GM18858 (cell line): ENCODE measurements around the gene GNB5.

ENCODE experiments used
- ATAC-seq: cut with Tn5 transposase; IDR thresholded peaks from one replicate; pipeline ENCODE4 v1.9.1; 2021; ENCODE audit not compliant: unreplicated experiment

GNB5 gene

DNA sequence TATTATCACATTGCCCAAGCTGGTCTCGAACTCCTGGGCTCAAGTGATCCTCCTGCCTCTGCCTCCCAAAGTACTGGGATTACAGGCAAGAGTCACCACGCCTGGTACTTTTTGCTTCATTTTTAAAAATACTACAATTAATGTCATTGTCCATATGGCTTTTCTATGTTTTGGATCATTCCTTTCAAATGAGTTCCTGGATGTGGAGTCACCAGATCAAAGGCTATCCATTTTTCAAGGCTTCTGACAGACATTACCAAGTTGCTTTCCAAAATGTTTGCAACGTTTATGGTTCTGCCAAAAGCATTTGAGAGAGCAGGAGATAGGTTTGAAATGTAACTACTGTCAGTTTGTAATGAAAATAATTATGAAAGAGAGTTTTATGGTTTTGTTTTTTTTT lies 44.4 kb downstream of the GNB5 start:
- no peak for ATAC-seq

DNA sequence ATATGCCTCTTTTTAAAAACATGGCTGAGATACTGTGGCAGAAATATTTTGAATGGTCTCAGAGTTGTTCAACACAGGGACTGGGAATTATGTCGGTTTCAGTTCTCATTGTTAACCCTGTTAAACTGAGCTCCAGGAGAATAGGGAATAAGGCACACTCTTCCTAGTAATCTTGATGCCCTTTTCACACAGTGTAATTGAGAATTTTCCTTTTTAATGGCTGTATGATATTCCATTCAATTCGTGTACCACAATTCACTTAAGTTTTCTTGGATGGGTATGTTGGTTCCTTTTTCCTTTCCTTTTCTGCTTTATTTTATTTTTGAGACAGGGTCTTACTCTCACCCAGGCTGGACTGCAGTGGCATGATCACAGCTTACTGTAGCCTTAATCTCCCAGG lies 44.9 kb downstream of the GNB5 start:
- no peak for ATAC-seq

GRCh38 chr15:52144656-52145178 lies 46.5 kb downstream of the GNB5 start:
- no peak for ATAC-seq

- no peak for ATAC-seq
Measured at GRCh38 chr15:52143873-52144272, 47.3 kb downstream of the GNB5 start.

GRCh38 chr15:52140646-52141045 lies 50.5 kb downstream of the GNB5 start:
- no peak for ATAC-seq

DNA sequence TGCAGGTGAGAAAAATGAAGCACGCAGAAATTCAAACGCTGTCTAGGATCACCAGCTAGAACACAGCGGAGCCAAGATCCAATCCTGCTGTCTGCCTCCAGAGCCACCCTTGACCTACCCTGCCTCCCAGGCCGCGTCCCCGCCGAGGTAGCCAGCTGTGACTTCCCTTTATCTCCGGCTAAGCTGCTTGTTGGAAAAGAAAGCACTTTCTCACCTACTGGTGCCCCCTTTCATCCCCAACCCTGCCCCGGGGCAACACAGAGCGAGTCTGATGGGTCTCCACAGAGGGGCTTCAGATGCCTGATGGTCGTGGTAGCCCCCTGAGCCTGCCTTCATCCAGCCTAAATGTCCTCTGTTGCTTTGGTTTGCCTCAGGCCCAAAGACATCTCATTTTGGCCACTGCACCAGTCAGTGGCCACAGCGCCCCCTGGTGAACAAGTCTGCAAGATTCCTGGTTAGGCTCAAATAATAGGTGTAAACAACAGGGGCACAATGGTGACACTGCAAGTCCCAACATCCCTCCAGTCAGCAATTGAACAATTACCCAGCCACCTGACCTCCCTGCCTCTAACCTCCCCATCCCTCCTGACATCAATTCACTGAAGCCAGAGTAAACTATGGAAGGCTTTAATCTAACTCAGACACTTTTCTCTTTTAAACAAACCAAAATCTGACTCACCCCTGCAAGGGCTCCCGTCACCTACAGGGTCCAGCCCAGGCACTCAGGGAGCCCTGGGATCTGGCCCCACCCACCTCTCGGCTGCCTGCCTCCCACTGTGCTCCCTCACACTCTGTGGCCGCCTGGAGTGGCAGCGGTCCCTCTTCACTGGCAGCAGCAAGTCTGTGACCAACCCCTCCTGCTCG lies 51.4 kb downstream of the GNB5 start:
- ATAC-seq: no peak

DNA sequence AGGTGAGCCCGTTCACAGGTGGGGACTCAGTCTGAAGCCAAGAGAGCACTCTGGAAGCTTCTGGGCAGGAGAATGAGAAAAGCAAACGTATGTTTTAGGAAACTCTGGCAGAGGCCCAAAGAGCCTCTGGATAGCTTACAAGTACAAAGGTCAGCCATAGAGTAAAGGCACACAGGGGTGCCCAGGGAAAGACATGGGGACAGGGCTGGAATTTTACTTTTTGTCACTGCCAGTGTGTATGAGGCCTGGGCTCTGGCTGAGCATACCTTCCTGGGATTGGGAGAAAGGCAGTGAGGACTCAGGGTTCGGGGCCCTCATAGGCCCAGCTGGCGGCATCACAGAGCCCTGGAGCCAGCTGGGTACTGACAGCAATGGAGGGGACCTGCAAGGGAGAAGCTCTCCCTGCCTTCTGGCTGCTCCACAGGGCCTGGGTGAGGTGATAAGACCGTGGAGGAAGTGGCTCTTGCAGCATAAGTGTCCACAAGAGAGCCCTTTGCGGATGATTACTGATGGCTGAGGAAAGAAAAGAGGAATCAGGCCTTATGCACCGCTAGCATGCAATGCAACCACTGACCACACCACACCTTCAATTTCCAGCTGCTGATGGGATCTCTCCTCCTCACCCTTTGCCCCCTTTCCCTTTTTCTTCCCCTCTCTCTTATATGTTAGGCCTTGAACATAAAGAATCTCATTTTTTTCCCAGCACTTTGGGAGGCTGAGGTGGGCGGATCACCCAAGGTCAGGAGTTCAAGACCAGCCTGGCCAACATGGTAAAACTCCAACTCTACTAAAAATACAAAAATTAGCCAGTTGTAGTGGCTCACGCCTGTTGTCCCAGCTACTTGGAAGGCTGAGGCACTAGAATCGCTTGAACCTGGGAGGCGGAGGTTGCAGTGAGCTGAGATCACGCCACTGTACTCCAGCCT lies 53.5 kb downstream of the GNB5 start:
- ATAC-seq: no peak

DNA sequence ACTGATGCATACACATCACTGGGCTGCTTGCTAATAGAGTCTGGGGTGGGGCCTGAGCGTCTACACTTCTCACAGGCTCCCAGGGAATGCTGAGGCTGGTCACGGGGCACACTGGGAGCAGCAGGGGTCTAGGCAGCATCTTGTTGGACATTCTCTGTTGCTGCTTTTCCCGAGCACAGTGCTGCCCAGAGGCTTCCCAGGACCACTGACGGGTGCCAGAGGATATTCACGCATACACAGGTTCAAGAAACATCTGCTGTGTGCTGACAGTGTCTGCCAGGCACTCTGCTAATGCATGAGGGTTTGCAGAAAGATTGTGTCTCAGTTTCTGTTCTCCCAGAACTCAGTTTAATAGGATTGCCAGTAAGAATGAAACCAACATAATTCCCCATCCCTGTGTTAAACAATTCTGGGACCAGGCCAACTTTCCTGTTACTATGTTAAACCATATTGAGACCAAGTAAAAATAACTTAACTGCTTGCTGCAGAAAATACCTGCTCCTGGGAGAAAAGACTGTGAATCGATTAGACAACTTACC lies 54.7 kb downstream of the GNB5 start:
- no peak for ATAC-seq

DNA sequence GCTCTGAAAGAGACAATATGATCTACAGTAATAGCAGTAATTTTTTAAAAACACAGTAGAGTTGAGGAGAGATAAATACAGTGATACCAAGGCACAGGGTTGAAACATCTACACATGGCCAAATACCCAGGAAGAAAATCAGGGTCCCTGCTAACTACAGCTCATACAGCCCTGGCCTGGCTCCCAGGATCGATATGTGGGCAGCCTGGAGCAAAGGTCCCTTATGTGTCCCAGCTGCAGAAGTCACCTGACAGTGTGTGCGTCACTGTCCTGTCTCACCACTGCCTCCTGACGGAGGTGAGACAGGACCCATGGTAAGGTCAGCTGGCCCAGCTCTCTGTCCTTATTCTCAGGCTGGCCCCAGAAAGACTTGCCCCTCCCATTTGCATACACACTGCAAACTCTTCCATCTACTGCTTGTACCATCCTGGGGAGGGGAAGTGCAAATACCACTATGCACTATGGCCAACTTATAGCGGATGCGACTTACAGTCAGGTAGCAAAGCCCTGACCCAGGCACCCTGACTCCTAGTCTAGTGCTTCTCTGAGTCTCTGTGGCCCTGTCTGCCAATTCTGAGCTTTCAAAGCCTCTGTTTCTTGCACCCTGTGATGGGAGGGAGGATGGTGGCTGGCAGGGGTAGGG lies 56.6 kb downstream of the GNB5 start:
- no peak for ATAC-seq

GRCh38 chr15:52133510-52134220 lies 57.5 kb downstream of the GNB5 start:
- ATAC-seq: no peak

DNA sequence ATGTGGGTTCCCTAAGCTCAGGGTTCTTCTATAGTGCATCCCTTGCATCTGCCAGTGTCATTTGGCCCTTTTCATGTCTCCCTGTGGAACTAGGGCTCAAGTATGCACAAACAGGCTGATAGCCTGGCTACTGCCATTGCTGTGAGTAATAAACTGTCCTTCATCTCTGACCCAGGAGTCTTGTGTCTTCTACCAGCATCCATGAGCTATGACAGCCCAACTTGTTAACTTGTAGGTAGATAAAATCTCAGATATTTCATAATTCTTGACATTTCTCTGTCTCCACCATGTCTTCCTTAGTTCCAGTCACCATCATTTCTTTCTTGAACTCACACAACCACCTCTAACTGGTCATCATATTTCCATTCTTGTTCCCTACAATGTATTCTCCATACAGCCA lies 59.1 kb downstream of the GNB5 start:
- ATAC-seq: no peak

GRCh38 chr15:52128568-52128967 lies 62.6 kb downstream of the GNB5 start:
- no peak for ATAC-seq

DNA sequence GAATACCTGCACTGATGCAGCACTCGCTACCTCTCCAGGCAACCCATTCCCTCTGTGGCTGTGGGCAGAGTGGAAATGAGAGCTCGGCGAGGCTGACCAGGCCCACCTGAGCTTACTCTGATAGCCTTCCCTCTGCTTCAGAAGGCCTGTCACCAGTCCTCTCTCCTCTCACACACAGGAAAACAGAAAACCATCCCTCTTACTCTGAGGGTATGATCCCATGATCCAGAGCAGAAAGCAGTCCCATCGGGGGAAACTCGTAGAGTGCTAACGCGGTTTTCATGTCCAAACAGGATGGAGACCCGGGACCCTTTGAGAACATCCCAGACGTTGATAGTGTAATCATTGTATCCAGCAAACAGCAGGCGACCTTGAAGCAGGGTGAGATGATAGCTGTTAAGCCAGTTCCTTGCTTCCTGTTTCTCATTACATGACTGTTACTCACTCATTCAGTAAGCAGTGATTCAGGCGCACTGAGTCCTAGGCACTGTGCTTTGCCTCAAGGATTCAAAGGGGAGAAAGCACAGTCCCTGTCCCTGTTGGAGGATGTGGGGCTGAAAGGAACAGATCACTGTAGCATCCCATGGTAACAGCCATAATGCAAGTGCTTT lies 66.8 kb downstream of the GNB5 start:
- no peak for ATAC-seq

- no peak for ATAC-seq
Measured at GRCh38 chr15:52121896-52122295, 69.3 kb downstream of the GNB5 start.

DNA sequence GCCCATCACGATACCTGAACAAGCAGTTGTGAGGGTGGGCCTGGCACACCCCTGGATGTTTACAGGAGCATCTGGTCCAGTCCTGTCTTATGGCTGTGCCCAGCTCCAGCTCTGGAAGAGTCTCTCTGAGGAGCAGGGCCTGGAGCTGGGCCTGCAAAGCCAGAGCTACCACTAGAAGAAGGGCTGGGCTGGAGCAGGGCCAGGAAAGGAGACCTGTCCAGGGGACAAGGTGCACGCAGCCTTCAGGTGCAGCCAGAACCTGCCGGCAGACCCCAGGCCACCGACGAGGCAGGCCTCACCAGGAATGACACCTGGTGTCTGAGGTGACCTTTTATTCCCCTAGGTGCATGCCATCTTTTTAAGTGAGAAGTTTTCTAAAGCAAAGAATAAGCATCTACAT lies 70.2 kb downstream of the GNB5 start:
- ATAC-seq: no peak

- no peak for ATAC-seq
Measured at GRCh38 chr15:52120488-52120887, 70.7 kb downstream of the GNB5 start.

GRCh38 chr15:52118969-52119749 lies 72.0 kb downstream of the GNB5 start:
- no peak for ATAC-seq

GRCh38 chr15:52117549-52117948 lies 73.6 kb downstream of the GNB5 start:
- no peak for ATAC-seq
